ENCODE measurements around the gene THOP1.
A peak's percentile ranks its signal among the peaks of the same experiment; 100 is the strongest.

THOP1 gene

DNA sequence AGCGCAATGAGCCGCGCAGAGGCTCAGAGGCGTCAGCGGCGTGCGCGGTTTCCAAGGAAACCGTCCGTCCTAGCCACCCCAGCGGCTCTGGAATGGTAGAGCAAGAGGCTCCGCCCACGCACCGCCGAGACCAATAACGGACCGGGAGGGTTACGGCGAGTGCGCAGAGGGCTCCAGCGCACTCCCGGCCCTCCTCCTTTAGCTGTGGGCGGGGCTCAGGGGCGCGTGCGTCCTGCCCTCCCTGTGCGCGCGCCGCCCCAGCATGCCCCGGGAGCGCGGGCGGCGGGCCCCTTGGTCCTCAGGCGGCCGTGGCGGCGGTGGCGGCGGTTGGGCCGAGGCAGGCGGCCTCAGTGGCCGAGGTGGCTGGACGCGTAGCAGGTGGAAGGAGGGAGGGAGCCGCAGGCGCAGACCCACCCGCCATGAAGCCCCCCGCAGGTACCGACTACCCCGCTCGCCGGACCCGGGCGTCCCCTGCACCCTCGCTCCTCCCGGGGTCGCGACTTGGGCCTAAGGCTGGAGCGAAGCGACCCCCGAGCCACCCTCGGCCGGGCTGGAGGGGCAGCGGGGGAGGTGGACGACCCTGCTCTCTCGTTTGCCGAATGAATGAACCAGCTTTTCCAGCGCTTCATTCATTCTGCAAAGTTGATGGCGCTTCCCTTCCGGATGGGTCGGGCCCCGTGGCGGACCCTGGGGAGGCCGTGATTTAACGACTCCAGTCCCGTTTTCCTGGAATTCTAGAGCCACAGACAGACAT lies at the start of gene THOP1:
Gene THOP1, plus strand, starts transcription at position 260 of the 754 bp plus-strand sequence. Its CDS starts 160 bp downstream, at position 420.
- DNase-seq (ENCODE audit: low spot score) = peak; percentile 97

DNA sequence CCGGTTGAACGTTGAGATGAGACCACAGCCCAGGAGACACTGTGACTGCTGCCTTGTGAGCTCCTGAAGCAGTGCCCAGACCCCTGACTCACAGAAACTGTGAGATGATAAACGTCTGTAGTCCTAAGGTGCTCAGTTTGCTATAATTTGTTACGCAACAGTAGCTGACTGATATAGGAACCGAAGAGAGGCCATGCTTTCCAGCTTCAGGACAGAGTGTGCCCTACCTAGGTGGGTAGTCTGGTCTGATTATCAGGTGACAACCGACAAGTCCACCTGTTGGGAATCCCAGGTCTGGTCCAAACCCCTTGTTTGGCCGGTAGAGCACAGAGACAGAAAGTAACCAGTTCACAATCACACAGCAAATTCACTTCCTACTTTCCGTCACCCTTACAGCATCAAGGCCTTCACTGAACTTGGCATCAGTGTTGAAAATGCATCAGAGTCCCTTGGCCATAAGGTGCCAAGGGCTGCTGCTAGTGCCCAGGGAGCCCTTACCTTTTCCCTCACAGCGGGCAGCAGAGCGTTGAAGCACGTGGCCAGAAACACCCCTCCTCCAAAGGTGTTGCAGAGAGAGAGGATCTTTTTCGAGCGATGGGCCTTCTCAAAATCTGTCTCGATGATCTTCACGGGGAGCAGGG lies 48.6 kb upstream of the THOP1 start:
- DNase-seq (ENCODE audit: low spot score) = no peak

DNA sequence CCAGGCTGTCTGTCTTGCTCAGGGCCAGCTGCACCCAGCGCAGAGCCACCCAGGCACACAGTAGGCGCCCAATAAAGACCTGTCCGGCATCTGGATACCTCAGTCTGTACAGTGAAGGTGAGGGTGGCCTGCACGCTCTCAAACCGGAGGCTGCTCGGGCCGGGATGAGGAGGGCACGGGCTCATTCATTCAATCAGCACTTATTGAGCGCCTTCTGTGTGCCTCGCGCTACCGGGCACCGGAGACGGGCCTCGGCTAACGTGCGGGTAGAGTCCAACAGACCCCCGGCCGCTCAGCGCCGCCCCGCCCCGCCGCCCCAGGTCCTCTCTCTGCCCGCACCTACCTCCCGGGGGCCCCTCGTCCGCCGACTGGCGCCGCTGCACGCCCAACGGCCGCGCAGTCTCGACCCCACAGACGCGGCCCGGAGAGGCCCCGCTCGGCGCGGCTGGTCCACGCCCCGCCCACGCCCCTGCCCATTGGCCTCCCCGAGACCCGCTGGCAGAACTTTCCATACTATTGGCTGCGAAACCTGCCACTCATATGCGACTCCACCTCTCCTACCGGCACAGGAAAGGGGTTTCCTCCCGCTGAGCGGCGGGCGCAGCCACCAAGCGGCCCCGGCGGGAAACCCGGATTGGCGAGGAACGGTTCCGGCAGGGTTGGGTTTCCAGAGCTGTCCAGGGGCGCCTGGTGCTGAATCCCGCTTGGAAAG lies 45.5 kb upstream of the THOP1 start, which contains the start of gene SLC39A3:
Gene SLC39A3, minus strand, starts transcription at position 416 of the 712 bp plus-strand sequence. CDS start 2,760 bp downstream, outside the sequence.
- DNase-seq (ENCODE audit: low spot score) = peak; percentile 100

DNA sequence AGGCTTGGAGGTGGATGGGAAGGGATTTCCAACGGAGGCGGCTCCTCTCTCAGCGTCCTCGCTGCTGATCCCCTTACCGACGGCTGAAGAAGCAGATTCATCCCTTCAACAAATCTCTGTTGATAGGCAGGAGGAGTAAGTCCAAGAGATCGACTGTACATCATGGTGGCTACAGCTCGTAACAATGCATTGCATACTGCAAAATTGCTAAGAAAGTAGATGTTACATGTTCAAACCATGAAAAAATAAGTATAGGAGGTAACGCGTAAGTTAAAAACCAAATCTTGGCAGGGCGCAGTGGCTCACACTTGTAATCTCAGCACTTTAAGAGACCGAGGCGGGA lies 45.0 kb upstream of the THOP1 start:
- DNase-seq (ENCODE audit: low spot score) = no peak

DNA sequence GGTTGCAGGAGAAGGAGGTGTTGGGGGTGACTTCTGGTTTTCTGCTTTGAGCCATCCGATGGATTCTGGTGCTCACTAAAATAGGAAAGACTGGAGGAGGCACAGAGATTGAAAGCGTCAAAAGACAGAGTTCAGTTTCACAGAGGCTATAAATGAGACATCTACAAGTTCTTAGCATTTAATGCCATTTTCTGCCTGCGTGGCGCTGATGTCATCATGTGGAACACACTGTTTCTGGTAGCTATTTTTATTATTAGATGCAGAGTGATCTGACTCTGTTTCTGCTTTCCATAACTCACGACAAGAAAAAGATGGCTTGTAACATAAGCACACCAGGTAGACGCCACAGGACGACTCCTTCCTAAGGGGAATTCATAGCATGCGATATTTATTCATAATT lies 42.2 kb upstream of the THOP1 start:
- DNase-seq (ENCODE audit: low spot score) = no peak

DNA sequence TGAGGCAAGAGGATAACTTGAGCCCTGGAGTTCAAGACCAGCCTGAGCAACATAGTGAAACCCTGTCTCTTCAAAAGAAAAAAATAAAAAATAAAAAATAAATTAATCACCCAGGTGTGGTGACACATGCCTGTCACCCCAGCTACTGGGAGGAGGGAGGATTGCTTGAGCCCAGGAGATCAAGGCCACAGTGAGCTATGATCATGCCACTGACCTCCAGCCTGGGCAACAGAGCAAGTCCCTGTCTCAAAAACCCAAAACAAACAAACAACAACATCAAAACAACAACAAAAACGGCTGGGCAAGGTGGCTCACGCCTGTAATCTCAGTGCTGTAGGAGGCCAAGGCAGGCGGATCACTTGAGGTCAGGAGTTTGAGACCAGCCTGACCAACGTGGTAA lies 41.2 kb upstream of the THOP1 start:
- DNase-seq (ENCODE audit: low spot score) = no peak

DNA sequence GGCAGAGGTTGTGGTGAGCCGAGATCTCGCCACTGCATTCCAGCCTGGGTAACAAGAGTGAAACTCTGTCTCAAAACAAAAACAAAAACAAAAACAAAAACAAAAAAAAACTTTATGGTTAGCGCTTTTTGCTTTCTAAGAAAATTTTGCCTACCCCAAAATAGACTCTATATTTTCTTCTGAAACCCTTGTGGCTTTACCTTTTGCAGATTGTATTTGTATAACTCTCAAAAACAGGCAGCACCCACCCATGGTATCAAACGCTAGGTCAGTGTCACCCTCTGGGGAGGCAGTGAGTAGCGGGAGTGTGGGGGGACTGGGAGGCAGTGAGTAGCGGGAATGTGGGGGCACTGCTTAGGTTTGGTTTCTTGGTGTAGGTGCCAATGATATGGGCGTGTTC lies 38.0 kb upstream of the THOP1 start:
- no peak for DNase-seq (ENCODE audit: low spot score)

DNA sequence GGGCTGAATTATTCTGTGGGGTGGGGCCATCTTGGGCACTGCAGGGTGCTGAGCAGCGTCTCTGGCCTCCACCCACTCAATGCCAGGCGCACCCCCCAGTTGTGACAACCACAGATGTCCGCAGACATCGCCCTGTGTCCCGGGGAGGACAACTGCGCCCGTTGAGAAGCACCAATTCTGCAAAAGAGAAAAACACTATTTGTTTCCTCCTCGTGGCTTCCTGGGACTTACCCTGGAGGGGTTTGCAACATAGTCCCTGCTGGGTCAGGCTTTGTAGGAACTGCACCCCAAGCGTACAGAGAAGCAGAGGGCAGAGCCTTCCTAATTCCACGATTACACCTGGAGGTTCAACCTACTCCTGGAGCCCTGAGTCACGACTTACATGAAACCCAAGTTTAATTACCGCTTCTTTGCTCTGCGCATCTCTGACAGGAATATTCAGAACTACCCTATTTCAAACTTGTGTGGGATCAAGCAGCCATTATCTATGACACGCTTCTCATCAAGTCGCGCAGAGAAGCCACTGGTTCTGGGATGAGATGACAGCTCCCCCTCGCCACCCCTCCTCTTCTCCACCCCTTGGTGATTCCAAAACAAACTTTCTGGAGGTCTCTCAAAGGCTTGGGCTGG lies 34.4 kb upstream of the THOP1 start:
- no peak for DNase-seq (ENCODE audit: low spot score)

DNA sequence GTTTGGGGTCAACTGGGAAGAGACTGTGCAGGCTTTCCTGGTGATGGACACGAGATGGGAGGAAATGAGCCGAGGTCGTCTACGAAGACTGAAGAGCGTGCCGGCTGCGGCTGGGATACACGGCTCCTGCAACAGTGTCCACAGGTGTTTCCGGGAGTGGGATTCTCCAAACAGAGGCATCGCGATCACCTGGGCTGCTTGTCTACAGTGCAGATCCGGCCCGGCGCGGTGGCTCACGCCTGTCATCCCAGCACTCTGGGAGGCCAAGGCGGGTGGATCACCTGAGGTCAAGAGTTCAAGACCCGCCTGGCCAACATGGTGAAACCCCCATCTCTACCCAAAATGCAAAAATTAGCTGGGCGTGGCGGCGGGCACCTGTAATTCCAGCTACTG lies 33.9 kb upstream of the THOP1 start:
- no peak for DNase-seq (ENCODE audit: low spot score)

DNA sequence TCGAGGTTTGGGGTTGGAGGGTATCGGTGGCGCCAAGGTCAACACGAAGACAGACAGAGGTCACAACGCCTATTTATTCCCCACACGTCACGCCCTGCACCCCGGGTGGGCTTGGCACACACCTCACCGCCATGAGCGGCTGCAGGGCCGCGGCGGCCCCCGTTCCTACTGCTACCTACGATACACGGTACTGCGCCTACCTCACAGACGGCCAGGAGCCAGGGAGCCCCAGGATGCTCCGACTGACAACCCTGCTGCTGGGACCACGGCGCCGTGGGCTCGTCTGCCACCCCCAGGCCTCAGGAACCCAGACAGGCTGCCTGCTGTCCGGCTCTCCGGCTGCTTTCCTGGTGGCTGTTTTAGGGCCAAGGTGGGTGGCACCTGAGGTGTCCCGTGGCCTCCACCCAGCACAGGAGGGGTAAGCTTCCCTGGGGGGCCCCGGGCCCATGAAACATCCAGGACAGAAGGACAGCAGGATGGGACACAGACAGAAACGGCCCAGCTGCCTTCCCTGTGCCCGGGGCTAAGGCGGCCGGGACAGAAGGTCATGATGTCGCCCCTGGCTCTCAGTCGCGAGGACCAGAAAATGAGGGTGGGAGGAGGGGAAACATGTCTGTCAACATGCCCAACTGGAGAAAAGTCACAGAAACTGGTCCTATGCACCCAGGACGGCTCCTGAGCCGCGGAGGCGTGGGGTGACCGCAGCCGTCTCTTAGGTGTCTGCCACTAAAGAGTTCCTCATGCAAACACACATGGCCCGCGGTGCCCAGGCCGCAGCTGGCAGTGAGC lies 30.4 kb upstream of the THOP1 start:
- no peak for DNase-seq (ENCODE audit: low spot score)

DNA sequence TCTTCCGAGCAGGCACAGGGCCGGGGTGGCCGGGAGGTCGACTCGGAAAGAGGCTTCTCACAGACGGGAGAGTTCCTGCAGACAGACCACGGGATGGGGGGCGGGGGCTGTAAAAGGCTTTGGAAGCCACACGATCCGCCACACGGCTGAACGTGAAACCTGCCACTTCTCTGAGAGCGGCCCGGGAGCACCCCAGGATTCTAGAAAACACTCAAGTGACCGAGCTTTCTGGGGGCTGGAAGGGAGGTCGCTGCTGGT lies 29.9 kb upstream of the THOP1 start:
- DNase-seq (ENCODE audit: low spot score) = no peak

DNA sequence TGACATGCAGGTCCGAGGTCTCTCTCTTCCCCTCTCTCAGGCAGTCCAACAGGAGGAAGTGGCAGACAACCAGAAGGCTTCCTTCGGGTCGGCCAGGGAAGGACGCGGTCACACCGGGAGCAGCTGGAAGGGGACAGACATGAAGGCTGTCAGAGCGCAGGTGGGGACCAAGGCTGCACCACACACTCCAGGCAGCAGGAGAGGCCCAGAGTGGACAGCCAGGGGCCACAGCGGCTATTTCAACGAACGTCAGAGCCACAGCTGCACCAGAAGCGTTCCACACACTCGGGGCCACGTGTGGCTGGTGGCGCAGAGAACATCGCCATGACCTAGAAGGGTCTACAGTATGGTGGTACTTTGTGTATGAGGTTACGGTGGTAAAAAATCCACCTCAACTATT lies 29.5 kb upstream of the THOP1 start:
- DNase-seq (ENCODE audit: low spot score) = no peak

DNA sequence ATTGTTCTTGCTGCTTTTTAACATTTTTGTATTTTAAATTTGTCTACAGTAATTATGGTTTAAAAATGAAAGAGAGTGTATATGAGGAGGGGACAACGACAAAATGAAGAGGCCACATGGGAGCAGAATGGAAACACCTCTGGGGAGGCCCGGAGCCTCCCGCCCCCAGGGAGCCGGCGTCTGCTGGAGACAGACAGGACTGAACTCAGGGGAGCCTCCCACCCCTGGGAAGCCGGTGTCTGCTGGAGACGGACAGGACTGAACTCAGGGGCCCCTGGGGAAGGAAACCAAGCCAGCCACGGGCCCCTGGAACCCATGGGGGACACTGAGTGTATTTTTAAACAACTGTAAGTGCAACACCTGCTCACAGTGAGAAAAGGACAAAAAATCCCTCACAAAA lies 28.8 kb upstream of the THOP1 start:
- no peak for DNase-seq (ENCODE audit: low spot score)

DNA sequence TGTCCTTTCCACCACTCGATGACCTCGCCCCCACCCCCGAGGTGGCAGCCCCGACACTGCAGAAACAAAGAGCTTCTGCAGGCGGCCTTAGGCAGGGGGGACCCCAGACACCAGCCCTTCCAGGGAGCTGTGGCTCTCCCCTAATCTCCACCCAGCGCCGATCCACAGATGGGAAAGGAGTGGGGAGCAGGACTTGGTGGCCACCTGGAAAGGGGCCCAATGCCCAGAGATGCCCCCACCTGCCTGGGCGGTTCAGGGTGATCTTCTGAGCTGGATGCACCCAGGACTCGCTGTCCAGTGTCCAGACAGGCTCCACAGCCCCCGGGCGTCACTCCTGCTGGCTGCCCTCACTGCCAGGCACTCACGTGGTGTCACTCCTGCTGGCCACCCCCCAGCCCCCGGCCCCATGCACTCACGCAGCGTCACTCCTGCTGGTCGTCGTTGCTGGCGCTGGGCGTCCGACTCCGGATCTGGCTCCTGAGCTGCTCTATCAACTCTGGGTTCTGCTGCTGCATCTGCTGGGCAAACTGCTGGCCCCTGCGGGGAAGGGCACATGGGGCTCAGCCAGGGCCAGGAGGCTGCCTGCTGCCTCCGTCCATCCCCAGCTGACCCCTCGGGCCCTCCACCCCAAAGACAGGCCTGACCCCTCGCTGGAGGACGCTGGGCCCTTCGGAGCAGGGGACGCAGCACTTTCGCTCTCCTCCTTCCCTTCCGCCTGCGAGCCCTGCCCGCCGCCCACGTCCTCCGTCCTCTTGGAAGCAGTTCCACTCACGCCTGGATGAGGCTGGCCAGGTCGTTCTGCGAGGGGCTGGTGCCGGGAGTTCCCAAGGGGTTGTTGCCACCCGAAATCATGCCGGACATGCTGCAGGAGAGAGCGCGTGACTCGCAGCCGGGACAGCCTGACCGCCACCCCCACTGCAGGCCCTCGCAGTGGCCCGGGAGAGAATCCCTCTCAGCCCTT lies 28.1 kb upstream of the THOP1 start:
- DNase-seq (ENCODE audit: low spot score) = no peak

DNA sequence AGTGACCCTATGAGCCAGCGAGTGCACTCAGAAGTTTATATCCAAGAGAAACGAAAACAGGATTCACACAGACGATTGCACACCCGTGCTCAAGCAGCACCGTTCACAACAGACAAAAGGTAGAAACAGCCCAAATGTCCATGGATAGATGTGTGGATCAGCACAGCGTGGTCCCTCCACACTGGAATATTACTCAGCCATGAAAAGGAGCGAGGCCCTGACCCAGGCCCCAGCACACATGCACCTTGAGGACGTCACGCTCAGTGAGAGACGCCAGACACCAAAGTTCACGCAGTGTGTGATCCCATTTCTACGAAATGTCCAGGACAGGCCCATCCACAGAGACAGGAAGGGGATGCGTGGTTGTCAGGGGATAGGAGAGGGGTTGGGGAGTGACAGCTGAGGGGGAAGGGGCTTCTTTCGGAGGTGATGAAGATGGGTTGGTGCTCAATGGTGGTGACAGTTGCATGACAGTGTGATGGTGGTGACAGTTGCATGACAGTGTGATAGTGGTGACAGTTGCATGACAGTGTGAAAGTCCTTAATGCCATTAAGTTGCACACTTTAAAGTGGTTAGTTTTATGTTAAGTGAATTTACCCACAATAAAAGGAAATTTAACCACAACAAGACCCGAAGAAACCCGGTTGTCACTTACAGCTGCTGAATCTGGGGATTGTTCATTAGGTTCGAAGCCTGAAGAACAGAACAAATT lies 26.5 kb upstream of the THOP1 start:
- no peak for DNase-seq (ENCODE audit: low spot score)

DNA sequence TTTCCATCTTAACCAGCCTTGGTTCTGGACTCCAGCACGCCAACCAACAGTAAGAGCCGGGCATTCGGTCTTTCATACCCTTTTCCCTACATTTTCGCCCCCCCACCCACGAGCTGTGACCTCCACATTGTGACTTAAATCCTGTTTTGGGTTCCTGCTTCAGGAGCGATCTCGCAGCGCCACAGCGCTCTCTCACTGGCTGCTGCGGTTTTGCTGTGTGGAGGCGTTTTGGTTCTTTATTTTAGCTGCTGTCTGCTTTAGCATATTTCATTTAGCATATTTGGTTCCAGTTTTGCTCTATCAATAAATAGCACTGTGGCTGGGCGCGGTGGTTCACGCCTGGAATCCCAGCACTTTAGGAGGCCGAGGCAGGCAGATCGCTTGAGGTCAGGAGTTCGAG lies 25.9 kb upstream of the THOP1 start:
- DNase-seq (ENCODE audit: low spot score) = no peak

DNA sequence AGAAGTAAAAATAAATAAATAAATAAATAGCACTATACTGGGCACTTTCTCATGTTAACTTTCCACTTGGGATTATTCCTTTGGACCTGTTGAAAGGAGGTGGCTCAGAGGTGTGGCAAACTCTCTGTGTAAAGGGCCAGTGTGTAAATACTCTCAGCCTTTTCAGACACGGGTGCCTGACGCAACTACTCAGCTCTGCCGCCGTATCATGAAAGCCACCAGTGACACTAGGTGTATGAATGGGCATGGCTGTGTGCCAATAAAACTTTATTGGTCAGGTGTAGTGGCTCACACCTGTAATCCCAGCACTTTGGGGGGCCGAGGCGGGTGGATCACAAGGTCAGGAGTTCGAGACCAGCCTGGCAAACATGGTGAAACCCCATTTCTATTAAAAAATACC lies 25.3 kb upstream of the THOP1 start:
- DNase-seq (ENCODE audit: low spot score) = no peak

DNA sequence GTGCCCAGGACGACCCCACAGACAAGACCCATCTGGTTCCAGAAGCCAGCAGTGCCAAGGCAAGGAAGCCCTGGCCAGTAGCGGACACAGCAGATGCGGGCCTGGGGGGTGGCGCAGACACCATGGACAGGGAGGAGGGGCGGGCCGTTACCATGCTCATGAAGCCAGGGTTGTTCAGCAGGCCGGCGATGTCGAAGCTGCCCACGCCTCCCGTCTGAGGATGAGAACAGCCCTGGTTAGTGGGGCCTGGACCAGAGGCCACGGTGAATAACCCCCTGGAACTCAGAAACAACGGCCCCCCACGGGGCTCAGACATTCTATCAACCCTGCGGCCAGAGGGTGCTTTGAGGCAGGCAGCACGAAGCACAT lies 24.0 kb upstream of the THOP1 start:
- DNase-seq (ENCODE audit: low spot score) = no peak

DNA sequence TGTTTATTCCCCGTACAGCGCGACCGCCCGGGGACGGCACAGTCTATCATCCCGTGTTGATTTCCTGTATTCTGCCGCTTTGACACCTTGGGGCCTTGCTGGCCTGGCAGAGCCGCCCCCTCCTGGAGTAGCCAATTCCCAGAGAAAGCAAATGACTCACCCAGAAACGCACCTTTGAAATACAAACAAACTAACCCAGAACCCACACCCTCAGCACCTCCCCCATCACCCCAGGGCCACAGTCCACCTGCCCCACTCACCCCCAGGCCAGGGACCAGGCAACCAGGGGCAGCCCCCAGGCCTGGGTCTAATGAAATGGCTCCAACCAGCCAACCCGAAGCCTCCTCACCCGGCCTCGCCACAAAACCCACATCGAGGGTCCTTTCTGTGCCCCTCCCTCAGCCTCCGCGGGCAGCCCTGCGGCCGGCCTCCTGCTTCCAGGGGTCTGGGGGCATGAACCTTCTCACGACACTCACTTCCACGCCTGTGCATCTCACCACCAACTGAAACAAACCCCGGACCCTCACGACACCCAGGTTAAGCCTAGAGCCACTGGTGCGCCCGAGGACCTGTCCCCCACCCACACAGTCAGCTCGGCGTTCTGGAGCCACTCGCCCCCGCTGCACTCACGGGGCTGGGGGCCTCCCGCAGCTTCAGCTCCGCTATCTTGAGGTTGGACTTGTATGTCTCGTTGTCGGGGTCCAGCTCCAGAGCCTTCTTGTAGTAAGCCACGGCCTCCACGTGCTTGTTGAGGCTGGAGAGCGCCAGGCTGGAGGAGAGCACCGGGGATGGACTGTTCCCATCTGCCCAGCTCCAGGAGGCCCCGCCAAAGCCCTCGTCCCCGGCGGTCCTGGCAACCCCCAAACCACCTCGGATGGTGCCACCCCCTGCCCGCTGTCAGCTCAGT lies 23.2 kb upstream of the THOP1 start:
- DNase-seq (ENCODE audit: low spot score) = no peak

Data from HuH-7 (cell line).